ENCODE data around the gene MYPN. TPM values are rescaled to one million over a fixed set of nuclear protein-coding genes. Genes with fewer than 3 reads are reported as not detected.

MYPN gene
- total RNA-seq, 4 donors from 2014 or later = 118 to 342 (median 193) TPM

GRCh38 chr10:68171539-68172080, 62.3 kb downstream of the MYPN start:
- H3K27ac ChIP-seq = peak overlapping the region; percentile 46 to 66 (median 61)
- no peaks in the 10 kb centered on the region for H3K27me3 ChIP-seq
- TF ChIP-seq POLR2A (IDR thresholded peaks at IDR 0.05) (no peak), CTCF (IDR thresholded peaks at IDR 0.05 in 4 of 5, conservative IDR thresholded peaks at IDR 0.05 in 1 of 5) (no peak)
- intact Hi-C loops (cut with DNase I; ENCODE audit: low total_unique reads) = no loop called here
- in situ Hi-C loops (cut with MboI; ENCODE audit: low sequenced_read_pairs in 4 of 4) = no loop called here
- H3K9me3 ChIP-seq = no peaks in the 10 kb centered on the region
- no peaks in the 10 kb centered on the region for H3K4me1 ChIP-seq
- H3K36me3 ChIP-seq = peaks cover 0 to 86% of the 10 kb centered on the region in 2 donors
- H3K4me3 ChIP-seq = no peak overlapping the region
- ATAC-seq (no peak), DNase-seq (no peak)

- in situ Hi-C loops (cut with MboI; ENCODE audit: low sequenced_read_pairs in 4 of 4) = no loop called here
These were observed 63.0 kb downstream of the MYPN start for GRCh38 chr10:68172324-68172723.

GRCh38 chr10:68175949-68176348, 66.7 kb downstream of the MYPN start:
- Histone ChIP-seq H3K4me3 (no peak overlapping the region), H3K4me1 (no peaks in the 10 kb centered on the region), H3K9me3 (no peaks in the 10 kb centered on the region), H3K27me3 (no peaks in the 10 kb centered on the region), H3K36me3 (peaks cover 0 to 72% of the 10 kb centered on the region in 2 donors), H3K27ac (peak overlapping the region; percentile 21 to 49 (median 36))
- in situ Hi-C loops (cut with MboI; ENCODE audit: low sequenced_read_pairs in 4 of 4) = no loop called here
- TF ChIP-seq POLR2A (IDR thresholded peaks at IDR 0.05) = no peak
- TF ChIP-seq CTCF (IDR thresholded peaks at IDR 0.05 in 4 of 5, conservative IDR thresholded peaks at IDR 0.05 in 1 of 5) = no peak
- intact Hi-C loops (cut with DNase I; ENCODE audit: low total_unique reads) = no loop called here
- DNase-seq (no peak), ATAC-seq (no peak)

More at GRCh38 chr10:68172324-68172723, 63.0 kb downstream of the MYPN start:
- DNase-seq = no peak
- Histone ChIP-seq H3K9me3 (no peaks in the 10 kb centered on the region), H3K4me3 (no peak overlapping the region), H3K4me1 (no peaks in the 10 kb centered on the region), H3K27me3 (no peaks in the 10 kb centered on the region), H3K27ac (peak overlapping the region; percentile 46 to 66 (median 61)), H3K36me3 (peaks cover 0 to 80% of the 10 kb centered on the region in 2 donors)
- intact Hi-C loops (cut with DNase I; ENCODE audit: low total_unique reads) = no loop called here
- ATAC-seq = peak; percentile 7 to 43
- TF ChIP-seq POLR2A (IDR thresholded peaks at IDR 0.05) (no peak), CTCF (IDR thresholded peaks at IDR 0.05 in 4 of 5, conservative IDR thresholded peaks at IDR 0.05 in 1 of 5) (no peak)

- in situ Hi-C loops (cut with MboI; ENCODE audit: low sequenced_read_pairs in 4 of 4) = no loop called here
- Histone ChIP-seq H3K9me3 (no peaks in the 10 kb centered on the region), H3K27me3 (no peaks in the 10 kb centered on the region), H3K4me3 (no peak overlapping the region), H3K4me1 (no peaks in the 10 kb centered on the region), H3K27ac (peak overlapping the region in 2 of 4 donors; percentile 3 to 49), H3K36me3 (peaks cover 0 to 71% of the 10 kb centered on the region in 2 donors)
- TF ChIP-seq POLR2A (IDR thresholded peaks at IDR 0.05) (no peak), CTCF (IDR thresholded peaks at IDR 0.05 in 4 of 5, conservative IDR thresholded peaks at IDR 0.05 in 1 of 5) (no peak)
- DNase-seq (no peak), ATAC-seq (no peak)
- intact Hi-C loops (cut with DNase I; ENCODE audit: low total_unique reads) = no loop called here
These were observed 67.5 kb downstream of the MYPN start for GRCh38 chr10:68176797-68177196.

- H3K27ac ChIP-seq = peak overlapping the region; percentile 15 to 62 (median 56)
- no peak for ATAC-seq
- H3K4me3 ChIP-seq = no peak overlapping the region
- H3K4me1 ChIP-seq = no peaks in the 10 kb centered on the region
- TF ChIP-seq POLR2A (IDR thresholded peaks at IDR 0.05) (no peak), CTCF (IDR thresholded peaks at IDR 0.05 in 4 of 5, conservative IDR thresholded peaks at IDR 0.05 in 1 of 5) (no peak)
- H3K9me3 ChIP-seq = no peaks in the 10 kb centered on the region
- in situ Hi-C loops (cut with MboI; ENCODE audit: low sequenced_read_pairs in 4 of 4) = no loop called here
- intact Hi-C loops (cut with DNase I; ENCODE audit: low total_unique reads) = no loop called here
- peaks cover 0 to 60% of the 10 kb centered on the region in 2 donors for H3K36me3 ChIP-seq
- H3K27me3 ChIP-seq = no peaks in the 10 kb centered on the region
- no peak for DNase-seq
These were observed 69.3 kb downstream of the MYPN start for GRCh38 chr10:68178592-68178991.

All from gastrocnemius medialis (tissue), 4 donors.